GM12872 (cell line): ENCODE data around the gene USP25.

Source experiments
- TF ChIP-seq, protein P1 (sequence below): IDR thresholded peaks from 3 replicates; pipeline ENCODE4 v1.5.1; 2011; ENCODE audit warnings: low read depth, mild to moderate bottlenecking, low read length, moderate library complexity; ENCODE audit not compliant: insufficient read depth

The USP25 gene, protein sequence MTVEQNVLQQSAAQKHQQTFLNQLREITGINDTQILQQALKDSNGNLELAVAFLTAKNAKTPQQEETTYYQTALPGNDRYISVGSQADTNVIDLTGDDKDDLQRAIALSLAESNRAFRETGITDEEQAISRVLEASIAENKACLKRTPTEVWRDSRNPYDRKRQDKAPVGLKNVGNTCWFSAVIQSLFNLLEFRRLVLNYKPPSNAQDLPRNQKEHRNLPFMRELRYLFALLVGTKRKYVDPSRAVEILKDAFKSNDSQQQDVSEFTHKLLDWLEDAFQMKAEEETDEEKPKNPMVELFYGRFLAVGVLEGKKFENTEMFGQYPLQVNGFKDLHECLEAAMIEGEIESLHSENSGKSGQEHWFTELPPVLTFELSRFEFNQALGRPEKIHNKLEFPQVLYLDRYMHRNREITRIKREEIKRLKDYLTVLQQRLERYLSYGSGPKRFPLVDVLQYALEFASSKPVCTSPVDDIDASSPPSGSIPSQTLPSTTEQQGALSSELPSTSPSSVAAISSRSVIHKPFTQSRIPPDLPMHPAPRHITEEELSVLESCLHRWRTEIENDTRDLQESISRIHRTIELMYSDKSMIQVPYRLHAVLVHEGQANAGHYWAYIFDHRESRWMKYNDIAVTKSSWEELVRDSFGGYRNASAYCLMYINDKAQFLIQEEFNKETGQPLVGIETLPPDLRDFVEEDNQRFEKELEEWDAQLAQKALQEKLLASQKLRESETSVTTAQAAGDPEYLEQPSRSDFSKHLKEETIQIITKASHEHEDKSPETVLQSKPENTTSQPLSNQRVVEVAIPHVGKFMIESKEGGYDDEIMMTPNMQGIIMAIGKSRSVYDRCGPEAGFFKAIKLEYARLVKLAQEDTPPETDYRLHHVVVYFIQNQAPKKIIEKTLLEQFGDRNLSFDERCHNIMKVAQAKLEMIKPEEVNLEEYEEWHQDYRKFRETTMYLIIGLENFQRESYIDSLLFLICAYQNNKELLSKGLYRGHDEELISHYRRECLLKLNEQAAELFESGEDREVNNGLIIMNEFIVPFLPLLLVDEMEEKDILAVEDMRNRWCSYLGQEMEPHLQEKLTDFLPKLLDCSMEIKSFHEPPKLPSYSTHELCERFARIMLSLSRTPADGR

DNA sequence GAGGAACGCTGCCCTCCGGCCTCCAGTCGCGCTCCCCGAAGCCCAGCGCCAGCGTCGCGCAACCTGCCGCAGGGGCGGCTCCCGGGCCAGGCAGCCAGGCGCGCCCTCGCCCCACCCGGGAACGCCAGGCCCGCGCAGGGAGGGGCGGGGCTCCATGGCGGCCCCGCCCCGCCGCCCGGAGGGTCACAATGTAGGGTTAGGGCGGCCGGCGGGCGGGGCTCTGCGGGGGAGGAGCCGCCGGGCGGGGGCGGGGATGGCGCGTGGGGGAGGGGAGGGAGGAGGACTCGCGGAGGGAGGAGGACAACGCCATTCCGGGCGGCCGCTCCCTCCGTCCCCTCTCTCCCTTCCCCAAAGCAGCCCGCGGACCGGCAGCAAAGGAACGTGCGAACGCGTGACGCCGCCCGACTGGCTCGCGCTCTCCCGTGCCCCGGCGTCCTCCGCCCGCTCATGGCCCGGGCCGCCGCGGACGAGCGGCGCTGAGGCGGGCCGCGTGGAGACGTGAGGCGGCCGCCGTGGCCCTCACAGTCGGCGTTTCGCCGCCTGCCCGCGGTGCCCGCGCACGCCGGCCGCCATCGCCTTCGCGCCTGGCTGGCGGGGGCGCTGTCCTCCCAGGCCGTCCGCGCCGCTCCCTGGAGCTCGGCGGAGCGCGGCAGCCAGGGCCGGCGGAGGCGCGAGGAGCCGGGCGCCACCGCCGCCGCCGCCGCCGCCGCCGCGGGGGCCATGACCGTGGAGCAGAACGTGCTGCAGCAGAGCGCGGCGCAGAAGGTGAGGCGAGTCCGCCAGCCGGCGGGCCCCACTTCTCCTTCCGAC is at the start of gene USP25:
USP25 (plus strand) TSS at position 309 of the 810 bp plus-strand sequence; CDS start at position 721, 412 bp downstream.
- TF ChIP-seq, protein P1, sequence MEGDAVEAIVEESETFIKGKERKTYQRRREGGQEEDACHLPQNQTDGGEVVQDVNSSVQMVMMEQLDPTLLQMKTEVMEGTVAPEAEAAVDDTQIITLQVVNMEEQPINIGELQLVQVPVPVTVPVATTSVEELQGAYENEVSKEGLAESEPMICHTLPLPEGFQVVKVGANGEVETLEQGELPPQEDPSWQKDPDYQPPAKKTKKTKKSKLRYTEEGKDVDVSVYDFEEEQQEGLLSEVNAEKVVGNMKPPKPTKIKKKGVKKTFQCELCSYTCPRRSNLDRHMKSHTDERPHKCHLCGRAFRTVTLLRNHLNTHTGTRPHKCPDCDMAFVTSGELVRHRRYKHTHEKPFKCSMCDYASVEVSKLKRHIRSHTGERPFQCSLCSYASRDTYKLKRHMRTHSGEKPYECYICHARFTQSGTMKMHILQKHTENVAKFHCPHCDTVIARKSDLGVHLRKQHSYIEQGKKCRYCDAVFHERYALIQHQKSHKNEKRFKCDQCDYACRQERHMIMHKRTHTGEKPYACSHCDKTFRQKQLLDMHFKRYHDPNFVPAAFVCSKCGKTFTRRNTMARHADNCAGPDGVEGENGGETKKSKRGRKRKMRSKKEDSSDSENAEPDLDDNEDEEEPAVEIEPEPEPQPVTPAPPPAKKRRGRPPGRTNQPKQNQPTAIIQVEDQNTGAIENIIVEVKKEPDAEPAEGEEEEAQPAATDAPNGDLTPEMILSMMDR = no peak

DNA sequence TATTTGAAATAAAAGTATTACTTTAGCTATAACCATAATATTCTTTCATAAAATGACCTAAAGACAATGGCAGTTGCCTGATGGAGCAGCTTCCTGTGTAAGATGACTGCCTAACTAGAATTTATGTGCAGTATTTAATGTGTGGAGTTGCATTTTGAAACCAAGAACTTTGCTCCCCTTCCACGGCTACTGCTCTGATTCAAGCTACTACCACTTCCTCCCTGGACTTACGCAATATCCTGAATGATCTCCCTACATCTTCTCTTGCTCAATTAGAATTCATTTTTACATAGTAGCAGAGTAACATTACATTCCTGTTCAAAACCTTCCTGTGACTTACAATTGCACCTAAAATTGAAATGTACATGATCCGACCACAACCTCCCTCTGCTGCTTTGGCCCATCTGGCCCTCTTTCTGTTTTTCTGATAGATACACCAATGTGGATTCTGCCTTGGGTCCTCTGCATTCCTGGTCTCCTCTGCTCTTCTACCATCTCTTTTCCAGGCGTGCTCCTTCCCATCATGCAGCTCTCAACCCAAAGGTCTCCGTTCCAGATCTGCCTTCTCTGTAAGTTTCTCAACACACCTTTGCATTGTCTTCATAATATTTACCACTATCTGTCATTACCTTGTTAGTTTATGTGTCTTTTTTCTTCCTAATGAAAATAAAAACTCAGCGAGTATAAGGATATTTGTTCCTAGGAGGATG is 47.4 kb upstream of the USP25 start:
- TF ChIP-seq, protein P1 = no peak

DNA sequence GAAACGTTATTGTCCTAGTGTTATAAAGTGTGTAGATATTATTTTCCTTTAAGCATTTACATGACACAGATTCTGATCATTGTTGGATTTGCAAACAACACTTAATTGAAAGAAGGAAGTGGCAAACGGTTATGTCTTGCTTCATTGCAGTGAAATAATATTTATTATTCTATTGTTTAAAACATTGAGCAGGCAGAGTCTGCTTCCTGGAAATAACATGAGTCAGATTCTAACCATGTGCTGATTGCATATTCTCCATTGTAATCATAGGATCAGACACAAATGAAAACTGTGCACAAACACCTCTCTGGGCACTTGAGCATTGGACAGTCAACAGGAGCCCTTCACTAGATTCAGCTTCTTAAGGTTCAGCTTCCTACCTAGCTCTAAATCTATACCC is 46.8 kb upstream of the USP25 start:
- TF ChIP-seq, protein P1 = no peak

DNA sequence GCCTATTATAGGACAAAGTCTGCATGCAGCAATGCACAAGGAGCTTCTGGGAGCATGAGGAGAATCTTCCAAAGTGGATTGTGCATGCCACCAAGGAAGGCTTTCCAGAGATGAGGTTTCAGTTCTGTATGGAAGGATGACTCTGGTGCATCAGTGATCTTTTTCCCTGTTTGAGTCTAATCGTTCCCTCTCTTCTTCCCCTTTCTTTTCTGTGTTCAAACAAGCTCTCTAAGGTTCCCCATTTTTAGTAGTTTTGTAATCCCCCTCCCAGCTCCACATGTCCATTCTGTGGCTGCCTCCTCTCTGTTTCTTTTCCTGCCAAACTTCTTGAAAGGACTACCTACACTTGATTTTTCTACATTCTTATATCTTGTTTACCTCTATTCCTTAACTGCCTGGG is 43.3 kb upstream of the USP25 start:
- TF ChIP-seq, protein P1 = no peak

DNA sequence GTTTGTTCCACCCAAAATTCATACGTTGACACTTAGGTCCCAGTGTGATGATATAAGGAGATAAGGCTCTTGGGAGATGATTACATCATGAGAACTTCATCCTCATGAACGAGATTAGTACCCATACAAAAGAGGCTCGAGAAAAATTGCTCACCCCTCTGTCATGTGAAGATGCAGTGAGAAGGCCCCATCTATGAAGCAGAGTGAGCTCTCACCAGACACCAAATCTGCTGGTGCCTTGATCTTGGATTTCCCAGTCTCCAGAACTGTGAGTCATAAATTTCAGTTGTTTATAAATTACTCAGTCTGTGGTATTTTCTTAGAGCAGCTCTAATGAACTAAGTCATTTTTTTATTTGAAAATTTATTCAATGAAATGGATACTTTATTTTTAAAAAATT is 42.6 kb upstream of the USP25 start:
- TF ChIP-seq, protein P1 = no peak

DNA sequence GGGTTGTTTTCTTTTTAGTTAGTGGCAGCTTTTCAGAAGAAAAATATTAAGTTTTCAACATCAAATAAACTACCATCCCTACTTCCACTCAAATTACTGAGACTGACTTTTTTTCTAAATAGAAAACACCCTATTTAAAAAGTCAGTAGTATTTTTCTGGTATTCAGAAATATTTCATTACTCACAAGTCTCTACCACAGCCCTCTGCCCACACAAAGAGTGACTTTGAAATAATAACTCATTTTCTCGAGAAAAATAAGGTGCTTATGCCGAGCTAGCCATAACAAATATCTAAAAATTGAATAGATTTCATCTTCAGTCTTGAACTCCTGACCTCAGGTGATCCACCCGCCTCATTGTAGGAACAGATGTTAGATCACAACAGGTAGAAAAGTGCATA is 41.8 kb upstream of the USP25 start:
- TF ChIP-seq, protein P1 = no peak
